ENCODE measurements around the gene HERC5.

- TF ChIP-seq CTCF (IDR thresholded peaks at IDR 0.05) (no peak), POLR2A (IDR thresholded peaks at IDR 0.05; ENCODE audit: low read depth) (no peak), POLR2AphosphoS5 (IDR thresholded peaks at IDR 0.05) (no peak)
Measured at GRCh38 chr4:88465653-88466192, 8.8 kb downstream of the HERC5 start.

Measured in esophagus muscularis mucosa (tissue), 3 donors.